H9 (cell line): ENCODE measurements around the gene NEURL2. TPM values are rescaled to one million over a fixed set of nuclear protein-coding genes. Genes with fewer than 3 reads are reported as not detected.

Source experiments
- DNase-seq: peaks from one replicate; pipeline ENCODE4 v3.0.0-alpha.2; 2017
- H2AFZ ChIP-seq: one replicate; pipeline ENCODE4 v1.6.1; 2013; ENCODE audit warnings: mild to moderate bottlenecking, low read length, control low read depth, moderate library complexity
- H2AK5ac ChIP-seq: 2 replicates; pipeline ENCODE4 v1.6.1; 2013; ENCODE audit warnings: low read length, control low read depth, mixed read lengths; ENCODE audit not compliant: insufficient read length
- H2BK120ac ChIP-seq: one replicate; pipeline ENCODE4 v1.6.1; 2013; ENCODE audit warnings: low read depth, mild to moderate bottlenecking, low read length, control low read depth, inconsistent platforms; ENCODE audit not compliant: poor library complexity, severe bottlenecking
- H2BK12ac ChIP-seq: 2 replicates; pipeline ENCODE4 v1.6.1; 2013; ENCODE audit warnings: low read length, control low read depth, mixed read lengths, low read depth; ENCODE audit not compliant: insufficient read length
- H2BK15ac ChIP-seq: 2 replicates; pipeline ENCODE4 v1.6.1; 2013; ENCODE audit warnings: low read depth, low read length, control low read depth
- H2BK20ac ChIP-seq: one replicate; pipeline ENCODE4 v1.6.1; 2013; ENCODE audit warnings: low read depth, mild to moderate bottlenecking, low read length, control low read depth, inconsistent platforms; ENCODE audit not compliant: poor library complexity, severe bottlenecking
- H2BK5ac ChIP-seq: 2 replicates; pipeline ENCODE4 v1.6.1; 2013; ENCODE audit warnings: low read length, control low read depth, mixed read lengths; ENCODE audit not compliant: insufficient read length
- H3K14ac ChIP-seq: 2 replicates; pipeline ENCODE4 v1.6.1; 2013; ENCODE audit warnings: low read length, control low read depth; ENCODE audit not compliant: insufficient read depth
- H3K18ac ChIP-seq: 2 replicates; pipeline ENCODE4 v1.6.1; 2013; ENCODE audit warnings: low read depth, mild to moderate bottlenecking, mixed read lengths, low read length, control low read depth; ENCODE audit not compliant: insufficient read length
- H3K23ac ChIP-seq: 2 replicates; pipeline ENCODE4 v1.6.1; 2013; ENCODE audit warnings: low read length, control low read depth, mixed read lengths, low read depth; ENCODE audit not compliant: insufficient read length
- H3K23me2 ChIP-seq: 2 replicates; pipeline ENCODE4 v1.6.1; 2013; ENCODE audit warnings: low read depth, mild to moderate bottlenecking, mixed read lengths, low read length, control low read depth; ENCODE audit not compliant: insufficient read length, poor library complexity, severe bottlenecking
- H3K27ac ChIP-seq: 2 replicates; pipeline ENCODE4 v1.5.1; 2013; ENCODE audit warnings: low read length, control low read depth, mixed read lengths, low read depth; ENCODE audit not compliant: insufficient read length
- H3K27me3 ChIP-seq: 2 replicates; pipeline ENCODE4 v1.6.1; 2013; ENCODE audit warnings: low read length, control low read depth, inconsistent platforms; ENCODE audit not compliant: insufficient read depth
- H3K4ac ChIP-seq: 2 replicates; pipeline ENCODE4 v1.6.1; 2013; ENCODE audit warnings: low read depth, mild to moderate bottlenecking, control low read depth, inconsistent platforms, low read length, moderate library complexity
- H3K4me1 ChIP-seq: 2 replicates; pipeline ENCODE4 v1.6.1; 2013; ENCODE audit warnings: low read length, control low read depth, inconsistent platforms; ENCODE audit not compliant: insufficient read depth
- H3K4me2 ChIP-seq: 2 replicates; pipeline ENCODE4 v1.6.1; 2013; ENCODE audit warnings: low read length, control low read depth, mixed read lengths; ENCODE audit not compliant: insufficient read length, insufficient read depth
- H3K56ac ChIP-seq: 2 replicates; pipeline ENCODE4 v1.6.1; 2013; ENCODE audit warnings: low read depth, mild to moderate bottlenecking, mixed read lengths, low read length, control low read depth; ENCODE audit not compliant: insufficient read length
- H3K79me1 ChIP-seq: 2 replicates; pipeline ENCODE4 v1.6.1; 2013; ENCODE audit warnings: low read depth, mild to moderate bottlenecking, moderate library complexity, low read length, control low read depth, inconsistent platforms; ENCODE audit not compliant: insufficient read depth, poor library complexity, severe bottlenecking
- H3K79me2 ChIP-seq: 2 replicates; pipeline ENCODE4 v1.6.1; 2013; ENCODE audit warnings: low read length, control low read depth, inconsistent platforms; ENCODE audit not compliant: insufficient read depth
- H3K9ac ChIP-seq: 2 replicates; pipeline ENCODE4 v1.6.1; 2013; ENCODE audit warnings: low read length, control low read depth, mixed read lengths; ENCODE audit not compliant: insufficient read length; ENCODE audit errors: extremely low read depth
- H3K9me3 ChIP-seq: one replicate; pipeline ENCODE4 v1.6.1; 2013; ENCODE audit warnings: low read depth, low read length, inconsistent platforms; ENCODE audit not compliant: control insufficient read depth
- H3T11ph ChIP-seq: one replicate; pipeline ENCODE4 v1.6.1; 2013; ENCODE audit warnings: mild to moderate bottlenecking, low read length, control low read depth, inconsistent platforms
- H4K20me1 ChIP-seq: one replicate; pipeline ENCODE4 v1.6.1; 2013; ENCODE audit not compliant: control insufficient read depth, insufficient read length, insufficient read depth
- H4K5ac ChIP-seq: 2 replicates; pipeline ENCODE4 v1.6.1; 2013; ENCODE audit warnings: low read depth, mild to moderate bottlenecking, mixed read lengths, low read length, control low read depth; ENCODE audit not compliant: insufficient read length
- H4K8ac ChIP-seq: replicated peaks from 2 replicates; pipeline ENCODE4 v1.6.1; 2013; ENCODE audit warnings: low read length, control low read depth, mixed read lengths, low read depth; ENCODE audit not compliant: insufficient read length
- H4K91ac ChIP-seq: 2 replicates; pipeline ENCODE4 v1.6.1; 2013; ENCODE audit warnings: low read depth, mild to moderate bottlenecking, moderate library complexity, mixed read lengths, low read length, control low read depth; ENCODE audit not compliant: insufficient read length
- H3K27ac Mint-ChIP-seq, 3 experiments: 2 replicates in 2 of 3; 3 replicates in 1 of 3; pipeline ENCODE4 v1.8.0; 2020 to 2021; ENCODE audit warnings: mixed read lengths in 3 of 3, mild to moderate bottlenecking in 1 of 3, moderate library complexity in 1 of 3
- H3K27me3 Mint-ChIP-seq: 2 replicates; pipeline ENCODE4 v1.8.0; 2021; ENCODE audit warnings: low read depth, mild to moderate bottlenecking, moderate library complexity, mixed read lengths
- H3K36me3 Mint-ChIP-seq, 3 experiments: 2 replicates in 2 of 3; 3 replicates in 1 of 3; pipeline ENCODE4 v1.8.0; 2020 to 2021; ENCODE audit warnings: low read depth in 3 of 3, mixed read lengths in 3 of 3; ENCODE audit not compliant: insufficient read depth in 1 of 3
- H3K4me1 Mint-ChIP-seq, 2 experiments: 2 replicates each; pipeline ENCODE4 v1.8.0; 2020; ENCODE audit warnings: mixed read lengths in 2 of 2
- H3K4me3 Mint-ChIP-seq, 2 experiments: 2 replicates in 1 of 2; 3 replicates in 1 of 2; pipeline ENCODE4 v1.8.0; 2020 to 2021; ENCODE audit warnings: mild to moderate bottlenecking in 2 of 2, mixed read lengths in 2 of 2, moderate library complexity in 1 of 2
- H3K9me3 Mint-ChIP-seq, 2 experiments: 2 replicates in 1 of 2; 3 replicates in 1 of 2; pipeline ENCODE4 v1.8.0; 2020; ENCODE audit warnings: mild to moderate bottlenecking in 2 of 2, mixed read lengths in 2 of 2, moderate library complexity in 1 of 2
- CTCF ChIP-seq: fragments of 200-600 bp; sonication (generic); conservative IDR thresholded peaks from 3 replicates; pipeline ENCODE4 v1.8.0; 2021; ENCODE audit warnings: antibody characterized with exemption, mild to moderate bottlenecking
- WGBS: extraction: QIAGEN DNeasy Blood & Tissue Kit; methylation state at CpG from one replicate; pipeline ENCODE4 v1.1.7; 2013; ENCODE audit warnings: missing lambda C conversion rate, low lambda C conversion rate, mixed read lengths; ENCODE audit not compliant: insufficient read length; ENCODE audit errors: extremely low coverage; 5-methylcytosine and 5-hydroxymethylcytosine counted together
- total RNA-seq: library from RNA; stranded (reverse); gene quantifications from 2 replicates; pipeline ENCODE4 v1.2.1, GENCODE V29; 2021

Gene NEURL2
- total RNA-seq, 1 experiment from 2014 or later, result 5.4 TPM

- Histone ChIP-seq H2BK12ac (no peak overlapping the region), H2AK5ac (no peak overlapping the region), H4K5ac (no peak overlapping the region), H4K20me1 (no peaks in the 10 kb centered on the region), H3K4me2 (no peak overlapping the region), H3K79me1 (no peaks in the 10 kb centered on the region), H3K79me2 (no peaks in the 10 kb centered on the region), H3K56ac (no peak overlapping the region), H4K8ac (no peak overlapping the region), H3K4me1 (no peaks in the 10 kb centered on the region), H2BK20ac (no peak overlapping the region), H3K23ac (no peak overlapping the region), H2BK120ac (no peak overlapping the region), H3K18ac (no peak overlapping the region), H3K4ac (no peak overlapping the region), H3K14ac (no peak overlapping the region), H3K9ac (no peak overlapping the region), H3K9me3 (no peaks in the 10 kb centered on the region), H2AFZ (no peak overlapping the region), H3K23me2 (no peaks in the 10 kb centered on the region), H2BK15ac (no peak overlapping the region), H2BK5ac (no peak overlapping the region), H3T11ph (no peak overlapping the region), H3K27ac (no peak overlapping the region), H4K91ac (no peak overlapping the region), H3K27me3 (no peaks in the 10 kb centered on the region)
- no peak for TF ChIP-seq CTCF
- no CpG with 5 or more reads among the region's 14 CpGs for WGBS
- peaks cover 9 to 21% of the 10 kb centered on the region in 2 experiments for H3K4me1 Mint-ChIP-seq
- no peak overlapping the region; a peak in 1 of 5 replicates for H3K4me3 Mint-ChIP-seq
- DNase-seq, result no peak
- peaks cover 0 to 3% (median 0%) of the 10 kb centered on the region in 3 experiments; a peak in 2 of 7 replicates for H3K36me3 Mint-ChIP-seq
- peaks cover 2% of the 10 kb centered on the region for H3K27me3 Mint-ChIP-seq
- peak overlapping the region in 1 of 3 experiments; percentile 48; a peak in 1 of 7 replicates for H3K27ac Mint-ChIP-seq
- H3K9me3 Mint-ChIP-seq, result no peaks in the 10 kb centered on the region
These were observed 36.3 kb upstream of the NEURL2 start for GRCh38 chr20:45927071-45927878.
